HG03342 (cell line): ENCODE data around the gene GUCY1B1.
"Not testable (repeated sequence)": the region's sequence is repeated elsewhere in the genome, so short reads cannot be mapped to it uniquely, and the experiment has no call there.

Experiments
- ATAC-seq: cut with Tn5 transposase; IDR thresholded peaks from one replicate; pipeline ENCODE4 v1.9.1; 2021; ENCODE audit warnings: mild to moderate bottlenecking, moderate library complexity; ENCODE audit not compliant: unreplicated experiment

The GUCY1B1 gene

DNA sequence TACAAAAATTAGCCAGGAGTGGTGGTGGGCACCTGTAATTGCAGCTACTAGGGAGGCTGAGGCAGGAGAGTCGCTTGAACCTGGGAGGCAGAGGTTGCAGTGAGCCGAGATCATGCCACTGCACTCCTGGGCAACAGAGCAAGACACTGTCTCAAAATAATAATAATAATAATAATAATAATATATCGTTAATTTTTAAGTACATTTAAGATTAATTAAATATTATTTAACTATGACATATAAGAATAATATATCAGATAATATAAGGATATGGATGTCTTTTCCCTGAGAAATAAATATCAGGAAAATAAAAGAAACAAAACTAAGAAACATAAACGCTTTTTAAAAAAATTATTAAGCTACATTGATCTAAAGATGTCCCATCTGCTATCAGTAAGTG is 38.8 kb downstream of the GUCY1B1 start:
- ATAC-seq = not testable (repeated sequence)

GRCh38 chr4:155799116-155799793 is 40.4 kb downstream of the GUCY1B1 start:
- no peak for ATAC-seq

GRCh38 chr4:155799794-155800123 is 40.9 kb downstream of the GUCY1B1 start:
- no peak for ATAC-seq

DNA sequence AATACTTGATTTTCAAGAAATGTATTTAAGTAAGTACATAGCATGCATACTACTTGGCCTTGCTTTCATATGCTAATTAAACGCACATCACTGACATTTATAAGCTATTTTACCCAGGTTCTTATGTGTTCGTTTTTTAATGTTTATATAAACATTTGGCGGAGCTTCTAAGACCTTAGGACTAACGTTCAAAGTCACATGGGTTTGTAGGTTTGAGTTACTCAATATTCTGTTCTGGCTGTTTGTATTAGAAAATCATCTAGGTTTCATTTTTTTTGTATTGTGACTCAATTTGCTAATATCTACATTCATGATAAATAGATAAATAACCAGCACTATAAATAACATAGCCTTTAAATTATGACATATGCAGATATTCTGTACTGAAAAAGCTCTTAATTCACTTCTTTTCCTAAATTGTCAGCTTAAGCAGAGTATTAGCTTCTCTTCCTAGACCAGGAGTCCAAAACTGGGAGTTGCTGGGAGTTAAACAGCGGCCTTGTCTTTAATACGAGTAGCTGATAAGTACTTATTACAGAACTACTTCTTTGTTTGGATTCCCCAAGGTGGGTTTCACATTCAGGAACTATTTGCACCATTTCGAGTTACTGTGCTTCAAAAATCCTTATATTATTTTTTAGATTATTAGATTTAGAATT is 42.0 kb downstream of the GUCY1B1 start:
- ATAC-seq = no peak

GRCh38 chr4:155802190-155802959 is 43.6 kb downstream of the GUCY1B1 start:
- no peak for ATAC-seq

DNA sequence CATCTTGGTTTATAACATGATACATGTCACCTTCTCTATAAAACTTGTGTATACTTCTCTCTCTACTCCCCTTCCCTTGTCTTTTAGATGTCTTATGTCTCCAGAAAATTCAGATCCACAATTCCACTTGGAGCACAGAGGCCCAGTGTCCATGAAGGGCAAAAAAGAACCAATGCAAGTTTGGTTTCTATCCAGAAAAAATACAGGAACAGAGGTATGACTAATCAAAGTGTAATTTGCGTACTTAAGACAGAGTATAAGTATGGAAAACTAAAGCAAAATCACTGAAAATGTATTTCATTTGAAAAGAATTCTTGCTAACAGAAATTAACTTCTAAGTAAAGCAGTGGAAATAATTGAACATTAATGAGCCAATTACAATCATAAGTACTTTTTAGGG is 46.2 kb downstream of the GUCY1B1 start:
- no peak for ATAC-seq

DNA sequence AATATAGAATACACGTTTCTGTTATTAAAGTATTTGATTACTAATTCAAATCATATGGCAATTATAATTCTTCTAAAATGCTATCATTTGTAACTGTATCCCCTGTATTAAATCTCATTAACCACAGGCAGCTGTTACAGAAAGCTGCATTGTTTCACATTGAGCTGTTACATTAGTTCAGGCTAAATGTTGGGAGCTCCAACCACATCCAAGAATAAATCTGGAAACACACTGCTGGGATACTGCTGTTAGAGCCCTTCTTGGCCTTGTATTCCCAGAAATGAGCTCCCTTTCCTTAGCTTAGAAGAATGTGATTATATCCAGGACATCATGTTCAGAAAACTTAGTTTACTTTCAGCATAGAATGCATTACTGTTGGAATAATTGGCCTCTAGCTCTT is 48.2 kb downstream of the GUCY1B1 start:
- no peak for ATAC-seq

DNA sequence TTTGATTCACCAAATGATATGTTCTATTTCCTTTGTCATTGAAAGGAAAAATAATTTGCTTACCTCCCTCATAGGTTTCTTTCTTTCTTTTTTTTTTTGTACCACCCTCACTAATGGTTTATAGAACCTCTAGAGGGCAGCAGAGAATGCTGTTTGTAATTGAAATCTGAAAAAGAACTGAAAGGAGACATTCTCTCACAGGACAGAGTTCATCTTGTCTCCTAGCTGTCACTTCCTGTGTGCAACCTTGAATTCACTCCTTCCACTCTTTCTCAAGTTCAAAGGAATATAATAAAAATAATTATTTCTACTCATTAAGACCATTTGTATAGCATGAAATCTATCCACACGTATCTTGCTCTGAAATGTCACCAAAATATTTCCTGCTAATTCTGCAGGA is 51.0 kb downstream of the GUCY1B1 start:
- peak; percentile 99 for ATAC-seq

- ATAC-seq = no peak
Measured at GRCh38 chr4:155811083-155811482, 52.3 kb downstream of the GUCY1B1 start.

- ATAC-seq = no peak
Measured at GRCh38 chr4:155818639-155819038, 59.8 kb downstream of the GUCY1B1 start.

- no peak for ATAC-seq
Measured at GRCh38 chr4:155819066-155819465, 60.2 kb downstream of the GUCY1B1 start.

DNA sequence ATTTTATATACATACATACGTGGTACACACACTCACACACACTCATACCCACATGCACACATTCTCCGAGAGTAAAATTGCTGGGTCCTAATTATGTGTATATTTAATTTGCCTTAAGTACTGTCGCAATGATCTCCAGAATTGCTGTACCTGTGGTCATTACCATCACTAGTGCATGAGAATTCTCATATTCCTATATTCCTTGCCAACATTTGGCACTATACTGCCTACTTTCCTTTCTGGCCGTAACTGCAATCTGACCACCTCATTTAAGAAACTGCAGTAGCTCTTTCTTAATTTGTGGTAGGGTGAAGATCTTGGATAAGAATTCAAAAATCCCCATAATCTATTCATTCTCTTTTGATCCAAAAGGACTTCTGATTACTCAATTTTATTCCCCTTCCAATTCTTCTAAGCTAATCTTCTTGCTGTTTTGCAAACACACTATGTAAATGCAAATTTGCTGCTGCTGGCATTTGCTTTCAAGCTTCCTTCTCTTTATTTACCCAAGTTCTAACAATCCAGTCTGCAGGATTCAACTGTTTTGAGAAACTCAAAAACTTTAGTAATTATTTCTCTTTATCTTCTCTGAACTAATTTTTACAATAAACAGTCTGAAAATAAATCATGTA is 62.2 kb downstream of the GUCY1B1 start:
- no peak for ATAC-seq

DNA sequence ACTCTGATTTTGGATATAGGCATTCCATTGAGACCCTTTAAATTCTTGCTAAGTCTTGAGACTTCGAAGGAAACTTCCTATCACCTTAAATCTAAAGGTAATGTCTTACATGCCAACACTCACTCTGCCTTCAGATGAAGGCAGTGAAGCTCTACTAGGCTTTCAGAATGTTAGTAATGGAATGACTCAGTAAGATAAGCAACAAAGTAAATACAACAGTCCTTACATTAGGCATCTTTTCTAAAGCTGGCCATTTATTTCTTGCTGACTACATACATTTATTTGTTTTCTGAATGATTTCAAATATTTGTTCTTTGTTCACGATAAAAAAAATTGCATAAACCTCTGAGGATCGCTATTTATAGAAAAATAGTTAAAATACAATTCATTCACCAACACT is 63.8 kb downstream of the GUCY1B1 start:
- no peak for ATAC-seq

DNA sequence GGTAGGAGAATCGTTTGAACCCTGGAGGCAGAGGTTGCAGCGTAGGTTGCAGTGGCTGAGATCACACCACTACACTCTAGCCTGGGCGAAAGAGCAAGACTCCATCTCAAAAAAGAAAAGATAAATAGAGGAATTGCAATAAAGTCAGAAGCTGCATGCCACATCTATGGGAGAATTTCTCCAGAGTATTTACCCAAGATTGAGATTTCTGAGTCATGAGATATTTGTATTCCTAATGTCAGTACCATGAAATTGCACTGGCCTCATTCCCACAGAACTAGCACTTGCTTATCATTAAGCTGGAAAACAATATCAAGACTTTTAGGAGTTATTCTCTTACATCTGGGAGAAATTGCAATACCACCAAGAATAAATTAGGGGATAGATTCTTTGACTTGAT is 69.8 kb downstream of the GUCY1B1 start:
- ATAC-seq = no peak

- ATAC-seq = no peak
Measured at GRCh38 chr4:155832664-155833063, 73.8 kb downstream of the GUCY1B1 start.

DNA sequence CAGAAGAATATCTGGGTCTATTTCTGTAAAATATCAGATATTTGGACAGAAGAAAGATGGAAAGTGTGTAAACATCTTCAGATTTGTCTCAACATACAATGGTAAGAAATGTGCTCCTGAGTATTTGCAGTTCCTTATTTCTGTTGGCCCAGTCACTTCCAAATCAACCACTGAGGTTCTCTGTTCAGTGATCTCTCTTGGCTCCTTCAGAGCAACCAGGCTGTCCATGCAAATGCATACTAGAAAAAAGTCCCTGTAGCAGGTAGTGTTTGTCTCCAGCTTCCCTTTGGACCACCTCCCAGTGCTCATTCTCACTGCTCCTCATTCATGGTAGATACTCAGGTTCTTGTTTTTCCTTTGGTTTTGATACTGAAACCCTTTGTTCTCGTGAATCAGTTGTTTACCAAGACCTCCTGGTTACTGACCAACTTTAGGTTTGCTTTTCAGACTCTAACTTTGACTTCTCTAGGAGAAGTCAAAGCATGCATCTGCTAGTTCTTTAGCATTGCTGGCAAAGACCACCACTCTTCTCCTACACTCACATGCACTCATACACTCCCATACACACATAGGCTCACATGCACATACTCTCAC is 78.5 kb downstream of the GUCY1B1 start:
- peak; percentile 71 for ATAC-seq

- ATAC-seq = no peak
Measured at GRCh38 chr4:155842080-155842479, 83.3 kb downstream of the GUCY1B1 start.

- ATAC-seq = no peak
Measured at GRCh38 chr4:155846929-155847328, 88.1 kb downstream of the GUCY1B1 start.

GRCh38 chr4:155849042-155849441 is 90.2 kb downstream of the GUCY1B1 start:
- ATAC-seq = no peak

DNA sequence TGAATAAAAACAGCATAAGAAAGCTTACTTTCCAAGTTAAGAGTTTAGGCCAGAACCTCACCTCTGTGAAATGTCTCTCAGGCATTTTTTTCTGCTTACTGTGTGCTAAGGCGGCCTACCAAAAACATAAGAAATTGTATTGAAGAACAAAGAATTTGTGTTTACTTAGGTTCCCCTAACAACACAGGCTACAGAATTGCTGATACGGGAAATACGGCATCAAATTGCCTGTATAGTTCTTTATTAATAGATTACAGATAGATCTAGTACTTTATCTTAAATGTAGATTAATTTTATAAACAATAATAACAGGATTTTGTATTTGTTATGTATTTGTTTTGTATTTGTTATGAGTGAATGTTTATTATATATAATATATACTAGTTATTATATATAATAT is 94.4 kb downstream of the GUCY1B1 start:
- ATAC-seq = no peak

DNA sequence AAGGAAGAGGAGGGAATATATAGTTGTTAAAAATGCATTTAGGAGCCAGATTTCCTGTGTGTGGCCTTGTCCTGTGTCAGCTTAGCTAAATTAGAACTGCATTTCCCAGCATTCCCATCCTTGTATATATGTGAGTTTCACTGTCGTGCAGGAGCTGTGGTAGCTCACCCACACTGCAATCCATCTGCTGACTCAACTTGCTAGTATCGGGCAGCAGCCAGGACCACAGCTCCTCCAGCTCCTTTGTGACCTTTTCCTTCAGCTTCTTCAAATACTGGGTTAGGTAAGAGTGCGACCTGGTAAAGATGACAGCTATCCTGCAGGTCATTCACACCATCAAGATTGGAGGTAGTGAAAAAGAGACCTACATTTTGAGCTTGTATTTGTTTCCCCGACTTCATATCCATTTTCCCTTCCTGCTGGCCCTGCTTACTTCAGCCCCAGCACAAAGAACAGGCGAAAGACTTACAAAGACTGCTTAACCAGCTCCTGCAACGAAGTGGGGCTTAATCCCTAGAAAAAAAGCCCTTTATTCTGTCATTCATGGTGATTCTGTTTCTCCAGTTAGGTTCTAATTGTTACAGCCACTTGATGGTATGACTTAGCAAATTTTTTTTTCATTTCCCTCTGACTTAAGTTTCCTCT is 95.9 kb downstream of the GUCY1B1 start:
- ATAC-seq = no peak
